IMR-90 (cell line): ENCODE data around the gene BCAS4. TPM values are rescaled to one million over a fixed set of nuclear protein-coding genes. Genes with fewer than 3 reads are reported as not detected.
"Not testable (repeated sequence)": the region's sequence is repeated elsewhere in the genome, so short reads cannot be mapped to it uniquely, and the experiment has no call there.

Experiments
- ATAC-seq: fragments of 200-7000 bp; cut with Tn5 transposase; 2 replicates; pipeline ENCODE4 v1.9.1; 2020; ENCODE audit warnings: low read depth, mild to moderate bottlenecking, moderate library complexity
- BruUV-seq: library from RNA; stranded (reverse); fragments of 400-500 nt; replicated peaks from 2 replicates; lab custom pipeline; 2021; lab: Mats Ljungman, UMichigan
- CTCF ChIA-PET: fragments of 300-600 bp; formaldehyde crosslinking; extraction: SDS; loops from one replicate; lab custom pipeline; 2021; ENCODE audit warnings: antibody characterized with exemption; lab: Yijun Ruan, JAX
- POLR2A ChIA-PET: fragments of 300-600 bp; sonication (Branson Sonifier 250); formaldehyde crosslinking; loops from one replicate; lab custom pipeline; 2022; ENCODE audit warnings: antibody characterized with exemption; ENCODE audit not compliant: unreplicated experiment; lab: Charles Lee
- DNase-seq: peaks from one replicate; pipeline ENCODE4 v3.0.0; 2013
- H2AFZ ChIP-seq: replicated peaks from 2 replicates; pipeline ENCODE3; 2013; ENCODE audit warnings: low read length, mild to moderate bottlenecking; ENCODE audit not compliant: poor library complexity
- H2AK5ac ChIP-seq: 2 replicates; pipeline ENCODE4 v1.6.1; 2013; ENCODE audit warnings: low read depth, low read length, inconsistent platforms
- H2AK9ac ChIP-seq: replicated peaks from 2 replicates; pipeline ENCODE3; 2013; ENCODE audit warnings: mild to moderate bottlenecking, low read depth, low read length, moderate library complexity; ENCODE audit not compliant: poor library complexity
- H2BK120ac ChIP-seq: 2 replicates; pipeline ENCODE4 v1.6.1; 2013; ENCODE audit warnings: low read depth, low read length, inconsistent platforms
- H2BK15ac ChIP-seq: 3 replicates; pipeline ENCODE4 v1.6.1; 2013; ENCODE audit warnings: low read depth, low read length, inconsistent platforms
- H2BK20ac ChIP-seq: 2 replicates; pipeline ENCODE4 v1.6.1; 2013; ENCODE audit warnings: low read depth, mild to moderate bottlenecking, inconsistent platforms, low read length, moderate library complexity
- H2BK5ac ChIP-seq: 2 replicates; pipeline ENCODE4 v1.6.1; 2013; ENCODE audit warnings: mild to moderate bottlenecking, low read depth, low read length, inconsistent platforms; ENCODE audit not compliant: poor library complexity, severe bottlenecking
- H3K14ac ChIP-seq: replicated peaks from 2 replicates; pipeline ENCODE4 v1.6.1; 2013; ENCODE audit warnings: low read depth, low read length, inconsistent platforms
- H3K18ac ChIP-seq: 2 replicates; pipeline ENCODE4 v1.6.1; 2013; ENCODE audit warnings: low read depth, low read length, control low read depth
- H3K23ac ChIP-seq: 2 replicates; pipeline ENCODE4 v1.6.1; 2013; ENCODE audit warnings: low read depth, low read length, inconsistent platforms
- H3K27ac ChIP-seq: 2 replicates; pipeline ENCODE4 v1.5.1; 2013; ENCODE audit warnings: mild to moderate bottlenecking, control low read depth, low read length; ENCODE audit not compliant: insufficient read depth
- H3K27me3 ChIP-seq: 2 replicates; pipeline ENCODE4 v1.6.1; 2013; ENCODE audit warnings: low read length; ENCODE audit not compliant: control insufficient read depth, insufficient read depth
- H3K36me3 ChIP-seq: 2 replicates; pipeline ENCODE4 v1.6.1; 2013; ENCODE audit warnings: low read length, mixed read lengths; ENCODE audit not compliant: control insufficient read depth, insufficient read depth
- H3K4ac ChIP-seq: 2 replicates; pipeline ENCODE4 v1.6.1; 2013; ENCODE audit warnings: low read depth, low read length, inconsistent platforms
- H3K4me1 ChIP-seq: 2 replicates; pipeline ENCODE4 v1.6.1; 2013; ENCODE audit warnings: low read length, mixed read lengths; ENCODE audit not compliant: control insufficient read depth, insufficient read depth
- H3K4me2 ChIP-seq: 2 replicates; pipeline ENCODE4 v1.6.1; 2013; ENCODE audit warnings: low read depth, mild to moderate bottlenecking, control low read depth, low read length, moderate library complexity
- H3K4me3 ChIP-seq: 2 replicates; pipeline ENCODE4 v1.5.1; 2013; ENCODE audit warnings: low read depth, mild to moderate bottlenecking, control low read depth, low read length, moderate library complexity; ENCODE audit not compliant: insufficient read depth
- H3K56ac ChIP-seq: 2 replicates; pipeline ENCODE4 v1.6.1; 2013; ENCODE audit warnings: low read length, inconsistent platforms; ENCODE audit not compliant: insufficient read depth; ENCODE audit errors: extremely low read depth
- H3K79me1 ChIP-seq, 2 experiments: 2 replicates each; pipeline ENCODE4 v1.6.1; 2013; ENCODE audit warnings: low read length in 2 of 2, inconsistent platforms in 1 of 2, low read depth in 1 of 2
- H3K9ac ChIP-seq: 2 replicates; pipeline ENCODE4 v1.6.1; 2013; ENCODE audit warnings: low read depth, low read length, control low read depth
- H3K9me1 ChIP-seq: 2 replicates; pipeline ENCODE4 v1.6.1; 2013; ENCODE audit warnings: low read length, inconsistent platforms; ENCODE audit not compliant: insufficient read depth
- H3K9me3 ChIP-seq: 2 replicates; pipeline ENCODE4 v1.6.1; 2013; ENCODE audit warnings: low read length; ENCODE audit not compliant: control insufficient read depth, insufficient read depth
- H4K20me1 ChIP-seq: 2 replicates; pipeline ENCODE4 v1.6.1; 2013; ENCODE audit warnings: low read length, inconsistent platforms; ENCODE audit not compliant: insufficient read depth
- H4K5ac ChIP-seq: 2 replicates; pipeline ENCODE4 v1.6.1; 2013; ENCODE audit warnings: mild to moderate bottlenecking, low read depth, low read length, control low read depth
- H4K8ac ChIP-seq, 2 experiments: 2 replicates each; pipeline ENCODE4 v1.6.1; 2013; ENCODE audit warnings: low read depth in 2 of 2, low read length in 2 of 2, control low read depth in 1 of 2, inconsistent platforms in 1 of 2
- H4K91ac ChIP-seq: 2 replicates; pipeline ENCODE4 v1.6.1; 2013; ENCODE audit warnings: low read depth, low read length, inconsistent platforms; ENCODE audit not compliant: insufficient read depth
- WGBS, 2 experiments: methylation state at CpG; one replicate each; pipeline versions ENCODE4 v1.1.5 to v1.1.7; 2013; ENCODE audit warnings: missing lambda C conversion rate in 2 of 2; ENCODE audit not compliant: insufficient read length in 1 of 2; ENCODE audit errors: extremely low coverage in 2 of 2; 5-methylcytosine and 5-hydroxymethylcytosine counted together
- dilution Hi-C: fragments of 300-500 bp; cut with HindIII; formaldehyde crosslinking; loops from one replicate; pipeline ENCODE4 v1.14.3; 2018; ENCODE audit warnings: low sequenced_read_pairs; ENCODE audit not compliant: unreplicated experiment
- in situ Hi-C: fragments of 300-500 bp; cut with MboI; formaldehyde crosslinking; loops from 3 replicates; pipeline ENCODE4 v1.14.3; 2019; ENCODE audit warnings: low sequenced_read_pairs, inconsistent platforms, mixed read lengths
- intact Hi-C: fragments of 100-400 bp; cut with micrococcal nuclease; formaldehyde crosslinking; loops from 2 replicates; pipeline ENCODE4 v1.10.0; 2022
- polyA plus RNA-seq, 3 experiments: library from polyadenylated mRNA; depleted of rRNA; stranded (reverse); fragments of >200 nt; gene quantifications; 2 replicates each; pipeline ENCODE4 v1.2.3, GENCODE V29; 2012; ENCODE audit warnings: low replicate concordance in 1 of 3
- total RNA-seq: library from RNA; depleted of rRNA; stranded (reverse); fragments of >200 nt; gene quantifications from 2 replicates; pipeline ENCODE4 v1.2.3, GENCODE V29; 2012

The BCAS4 gene
- total and polyA plus RNA-seq, 2 of the 4 experiments (the other 2 are of a cell fraction) = 42.7 to 47.5 TPM

- H3K9me3 ChIP-seq, H4K8ac ChIP-seq, H3K36me3 ChIP-seq, H3K9me1 ChIP-seq, ATAC-seq, H3K18ac ChIP-seq, H3K4me2 ChIP-seq, H3K23ac ChIP-seq, H2BK5ac ChIP-seq, dilution Hi-C loops, in situ Hi-C loops, H2AFZ ChIP-seq, H2BK15ac ChIP-seq, H3K14ac ChIP-seq, intact Hi-C loops, H4K20me1 ChIP-seq, H2BK20ac ChIP-seq, H3K9ac ChIP-seq, H2BK120ac ChIP-seq, H3K56ac ChIP-seq, H3K4ac ChIP-seq, POLR2A ChIA-PET, BruUV-seq, H3K27ac ChIP-seq, DNase-seq, H4K91ac ChIP-seq, H2AK9ac ChIP-seq, H4K5ac ChIP-seq, H3K79me1 ChIP-seq, H3K4me3 ChIP-seq, H3K27me3 ChIP-seq: not testable (repeated sequence)
- H3K4me1 ChIP-seq = peaks cover 11% of the 10 kb centered on the region
- CTCF ChIA-PET = interaction anchor here (0.9 kb wide), 1 partner anchor 15 kb away, joined by 4 read pairs; no protein-coding TSS in a partner anchor
- H2AK5ac ChIP-seq = 0 out of 2 replicates have a peak overlapping the region, but pooled peaks have one; percentile 51
- WGBS, 2 experiments = 75% methylated on average over 6 of the region's 20 CpGs; no CpG with 5 or more reads in 1 of the 2 experiments
Measured at GRCh38 chr20:50763550-50764458, 31.1 kb upstream of the BCAS4 start.

- H3K9ac ChIP-seq, H4K91ac ChIP-seq, BruUV-seq, H3K9me3 ChIP-seq, H3K27me3 ChIP-seq, H2BK20ac ChIP-seq, H2BK120ac ChIP-seq, H3K18ac ChIP-seq, H3K23ac ChIP-seq, in situ Hi-C loops, H3K4me2 ChIP-seq, H4K8ac ChIP-seq, H3K56ac ChIP-seq, H3K27ac ChIP-seq, ATAC-seq, H3K4me3 ChIP-seq, H2AFZ ChIP-seq, H3K9me1 ChIP-seq, DNase-seq, H2AK5ac ChIP-seq, H4K5ac ChIP-seq, H2BK5ac ChIP-seq, CTCF ChIA-PET, dilution Hi-C loops, H3K4ac ChIP-seq, H2BK15ac ChIP-seq, POLR2A ChIA-PET, intact Hi-C loops, H2AK9ac ChIP-seq, H3K14ac ChIP-seq, H4K20me1 ChIP-seq, H3K36me3 ChIP-seq, H3K79me1 ChIP-seq: not testable (repeated sequence)
- peaks cover 11% of the 10 kb centered on the region for H3K4me1 ChIP-seq
- WGBS, 2 experiments = 64% methylated on average over 5 of the region's 10 CpGs; no CpG with 5 or more reads in 1 of the 2 experiments
Measured at GRCh38 chr20:50765251-50765650, 29.6 kb upstream of the BCAS4 start.
